Measurements from ENCODE around the gene CABLES1. TPM values are rescaled to one million over a fixed set of nuclear protein-coding genes. Genes with fewer than 3 reads are reported as not detected.

The CABLES1 gene
- total RNA-seq, 2 donors from 2014 or later: 4.2 to 11.9 TPM

DNA sequence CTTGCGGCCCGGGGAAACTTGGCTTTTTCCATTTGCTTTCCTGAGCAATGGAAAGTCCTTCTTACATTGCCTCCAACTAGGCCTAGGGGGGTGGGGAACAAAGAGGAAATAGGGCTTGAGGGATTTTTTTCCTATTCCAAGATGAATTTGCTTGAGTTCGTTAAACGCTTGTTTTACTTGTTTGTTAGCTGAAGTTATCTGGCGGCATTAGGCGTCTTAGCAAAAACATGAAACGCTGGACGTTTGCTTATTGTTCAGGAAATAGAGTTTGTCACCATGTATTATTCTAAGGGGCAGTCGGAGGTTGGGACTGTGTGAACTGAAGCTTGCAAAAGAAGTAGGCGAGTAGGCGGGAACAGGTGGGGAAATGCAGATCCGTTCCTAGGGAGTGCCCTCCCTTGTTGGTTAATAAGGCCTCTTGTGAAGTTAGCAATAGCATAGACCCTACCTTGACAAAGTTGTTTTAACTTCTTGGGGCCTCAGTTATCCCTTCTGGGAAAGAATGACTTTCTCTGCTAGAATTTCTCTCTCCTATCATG, 1.9 kb downstream of the CABLES1 start:
- Histone ChIP-seq H3K27me3 (no peaks in the 10 kb centered on the region), H3K9me3 (no peaks in the 10 kb centered on the region), H3K36me3 (replicated peaks in 1 of 2; ENCODE audit: insufficient read depth in 1 of 2, low read depth in 2 of 2) (no peaks in the 10 kb centered on the region), H3K27ac (no peak overlapping the region), H3K4me3 (no peak overlapping the region), H3K4me1 (peaks cover 54% of the 10 kb centered on the region)
- 59 to 74% methylated on average over 10 to 12 of the region's 12 CpGs for WGBS, 2 donors
- ATAC-seq: no peak
- intact Hi-C loops (cut with DNase I): loop anchor here (10.0 kb wide), 1 partner anchor 278 kb away; no protein-coding TSS in a partner anchor
- TF ChIP-seq POLR2A (IDR thresholded peaks at IDR 0.05) (no peak), CTCF (IDR thresholded peaks at IDR 0.05) (no peak)
- DNase-seq: no peak

GRCh38 chr18:23137788-23138216, 2.5 kb downstream of the CABLES1 start:
- WGBS, 2 donors: 84 to 87% methylated on average over 9 of the region's 9 CpGs

GRCh38 chr18:23138471-23138870, 3.2 kb downstream of the CABLES1 start:
- no peak for ATAC-seq
- DNase-seq: peak; percentile 43 to 76 (median 58)

More at GRCh38 chr18:23137788-23138216, 2.5 kb downstream of the CABLES1 start:
- intact Hi-C loops (cut with DNase I): loop anchor here (10.0 kb wide), 1 partner anchor 277 kb away; no protein-coding TSS in a partner anchor
- DNase-seq (no peak), ATAC-seq (no peak)
- Histone ChIP-seq H3K36me3 (replicated peaks in 1 of 2; ENCODE audit: insufficient read depth in 1 of 2, low read depth in 2 of 2) (no peaks in the 10 kb centered on the region), H3K4me1 (peaks cover 60% of the 10 kb centered on the region), H3K27ac (no peak overlapping the region), H3K4me3 (no peak overlapping the region), H3K9me3 (no peaks in the 10 kb centered on the region), H3K27me3 (no peaks in the 10 kb centered on the region)
- TF ChIP-seq CTCF (IDR thresholded peaks at IDR 0.05): no peak
- no peak for TF ChIP-seq POLR2A (IDR thresholded peaks at IDR 0.05)

GRCh38 chr18:23141104-23141999, 6.1 kb downstream of the CABLES1 start:
- H3K4me1 ChIP-seq: peaks cover 54% of the 10 kb centered on the region
- H3K27me3 ChIP-seq: no peaks in the 10 kb centered on the region
- 42 to 51% methylated on average over 3 to 12 of the region's 12 CpGs for WGBS, 2 donors
- H3K9me3 ChIP-seq: no peaks in the 10 kb centered on the region
- H3K36me3 ChIP-seq (replicated peaks in 1 of 2; ENCODE audit: insufficient read depth in 1 of 2, low read depth in 2 of 2): no peaks in the 10 kb centered on the region
- DNase-seq (peak; percentile 52 to 83 (median 62)), ATAC-seq (peak; percentile 36)
- H3K4me3 ChIP-seq: no peak overlapping the region
- intact Hi-C loops (cut with DNase I): no loop called here
- H3K27ac ChIP-seq: peak overlapping the region in 3 of 4 donors; percentile 49 to 70 (median 49)
- TF ChIP-seq POLR2A (IDR thresholded peaks at IDR 0.05): no peak
- TF ChIP-seq CTCF (IDR thresholded peaks at IDR 0.05): no peak

More at GRCh38 chr18:23138471-23138870, 3.2 kb downstream of the CABLES1 start:
- WGBS, 2 donors: 30 to 49% methylated on average over 5 of the region's 5 CpGs
- peaks cover 67% of the 10 kb centered on the region for H3K4me1 ChIP-seq
- no peak overlapping the region for H3K4me3 ChIP-seq
- H3K27me3 ChIP-seq: no peaks in the 10 kb centered on the region
- intact Hi-C loops (cut with DNase I): loop anchor here (10.0 kb wide), 1 partner anchor 276 kb away; no protein-coding TSS in a partner anchor
- H3K9me3 ChIP-seq: no peaks in the 10 kb centered on the region
- TF ChIP-seq POLR2A (IDR thresholded peaks at IDR 0.05) (no peak), CTCF (IDR thresholded peaks at IDR 0.05) (no peak)
- H3K27ac ChIP-seq: no peak overlapping the region
- no peaks in the 10 kb centered on the region for H3K36me3 ChIP-seq (replicated peaks in 1 of 2; ENCODE audit: insufficient read depth in 1 of 2, low read depth in 2 of 2)
